ENCODE results near the gene ABCA5. TPM values are rescaled to one million over a fixed set of nuclear protein-coding genes. Genes with fewer than 3 reads are reported as not detected.

The ABCA5 gene
- total RNA-seq, 1 experiment from 2014 or later = 13.3 TPM

DNA sequence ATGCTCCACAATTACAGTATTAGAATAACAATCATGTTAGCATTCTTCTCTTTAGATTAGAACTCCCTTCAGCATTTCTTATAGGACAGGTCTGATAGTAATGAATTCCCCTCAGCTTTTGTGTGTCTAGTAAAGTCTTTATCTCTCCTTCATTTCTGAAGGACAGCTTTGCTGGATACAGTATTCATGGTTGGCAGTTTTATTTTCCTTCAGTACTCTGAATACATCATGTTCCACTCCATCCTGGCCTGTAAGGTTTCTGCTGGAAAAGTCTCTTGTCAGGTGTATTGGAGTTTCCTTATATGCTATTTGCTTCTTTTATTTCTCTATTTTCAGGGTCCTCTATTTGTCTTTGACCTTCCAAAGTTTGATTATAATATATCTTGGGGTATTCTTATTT, 94.3 kb downstream of the ABCA5 start:
- TF ChIP-seq POLR2AphosphoS5 (IDR thresholded peaks at IDR 0.05; ENCODE audit: low read depth, low read length) (no peak), SIN3A (IDR thresholded peaks at IDR 0.05; ENCODE audit: borderline replicate concordance, insufficient read depth, low read depth, low read length) (no peak), TCF7L2 (IDR thresholded peaks at IDR 0.05; ENCODE audit: low read depth, low read length) (no peak)
- TF ChIP-seq, protein P1, sequence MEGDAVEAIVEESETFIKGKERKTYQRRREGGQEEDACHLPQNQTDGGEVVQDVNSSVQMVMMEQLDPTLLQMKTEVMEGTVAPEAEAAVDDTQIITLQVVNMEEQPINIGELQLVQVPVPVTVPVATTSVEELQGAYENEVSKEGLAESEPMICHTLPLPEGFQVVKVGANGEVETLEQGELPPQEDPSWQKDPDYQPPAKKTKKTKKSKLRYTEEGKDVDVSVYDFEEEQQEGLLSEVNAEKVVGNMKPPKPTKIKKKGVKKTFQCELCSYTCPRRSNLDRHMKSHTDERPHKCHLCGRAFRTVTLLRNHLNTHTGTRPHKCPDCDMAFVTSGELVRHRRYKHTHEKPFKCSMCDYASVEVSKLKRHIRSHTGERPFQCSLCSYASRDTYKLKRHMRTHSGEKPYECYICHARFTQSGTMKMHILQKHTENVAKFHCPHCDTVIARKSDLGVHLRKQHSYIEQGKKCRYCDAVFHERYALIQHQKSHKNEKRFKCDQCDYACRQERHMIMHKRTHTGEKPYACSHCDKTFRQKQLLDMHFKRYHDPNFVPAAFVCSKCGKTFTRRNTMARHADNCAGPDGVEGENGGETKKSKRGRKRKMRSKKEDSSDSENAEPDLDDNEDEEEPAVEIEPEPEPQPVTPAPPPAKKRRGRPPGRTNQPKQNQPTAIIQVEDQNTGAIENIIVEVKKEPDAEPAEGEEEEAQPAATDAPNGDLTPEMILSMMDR (IDR thresholded peaks at IDR 0.05) = no peak
- TF ChIP-seq, protein P2, sequence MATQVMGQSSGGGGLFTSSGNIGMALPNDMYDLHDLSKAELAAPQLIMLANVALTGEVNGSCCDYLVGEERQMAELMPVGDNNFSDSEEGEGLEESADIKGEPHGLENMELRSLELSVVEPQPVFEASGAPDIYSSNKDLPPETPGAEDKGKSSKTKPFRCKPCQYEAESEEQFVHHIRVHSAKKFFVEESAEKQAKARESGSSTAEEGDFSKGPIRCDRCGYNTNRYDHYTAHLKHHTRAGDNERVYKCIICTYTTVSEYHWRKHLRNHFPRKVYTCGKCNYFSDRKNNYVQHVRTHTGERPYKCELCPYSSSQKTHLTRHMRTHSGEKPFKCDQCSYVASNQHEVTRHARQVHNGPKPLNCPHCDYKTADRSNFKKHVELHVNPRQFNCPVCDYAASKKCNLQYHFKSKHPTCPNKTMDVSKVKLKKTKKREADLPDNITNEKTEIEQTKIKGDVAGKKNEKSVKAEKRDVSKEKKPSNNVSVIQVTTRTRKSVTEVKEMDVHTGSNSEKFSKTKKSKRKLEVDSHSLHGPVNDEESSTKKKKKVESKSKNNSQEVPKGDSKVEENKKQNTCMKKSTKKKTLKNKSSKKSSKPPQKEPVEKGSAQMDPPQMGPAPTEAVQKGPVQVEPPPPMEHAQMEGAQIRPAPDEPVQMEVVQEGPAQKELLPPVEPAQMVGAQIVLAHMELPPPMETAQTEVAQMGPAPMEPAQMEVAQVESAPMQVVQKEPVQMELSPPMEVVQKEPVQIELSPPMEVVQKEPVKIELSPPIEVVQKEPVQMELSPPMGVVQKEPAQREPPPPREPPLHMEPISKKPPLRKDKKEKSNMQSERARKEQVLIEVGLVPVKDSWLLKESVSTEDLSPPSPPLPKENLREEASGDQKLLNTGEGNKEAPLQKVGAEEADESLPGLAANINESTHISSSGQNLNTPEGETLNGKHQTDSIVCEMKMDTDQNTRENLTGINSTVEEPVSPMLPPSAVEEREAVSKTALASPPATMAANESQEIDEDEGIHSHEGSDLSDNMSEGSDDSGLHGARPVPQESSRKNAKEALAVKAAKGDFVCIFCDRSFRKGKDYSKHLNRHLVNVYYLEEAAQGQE (IDR thresholded peaks at IDR 0.05; ENCODE audit: insufficient read depth in 1 of 2, low read depth in 2 of 2, low read length in 1 of 2) = no peak
- no peaks in the 10 kb centered on the region; the same call in 1 of the 2 replicates for H3K36me3 ChIP-seq (ENCODE audit: control insufficient read depth, insufficient read depth, low read length)
- in situ Hi-C loops (cut with HindIII; ENCODE audit: low pct_unique_long_range_greater_than_20kb, low sequenced_read_pairs) (no loop called here), intact Hi-C loops (cut with micrococcal nuclease; ENCODE audit: unreplicated experiment) (loop anchor here (10.0 kb wide), 1 partner anchor 258 kb away; no protein-coding TSS in a partner anchor)
- CTCF ChIA-PET = no interaction called here
- H3K4me1 ChIP-seq (ENCODE audit: control insufficient read depth, insufficient read depth, low read length) = no peaks in the 10 kb centered on the region
- no peaks in the 10 kb centered on the region for H3K27me3 ChIP-seq (ENCODE audit: control insufficient read depth, insufficient read depth, low read length)
- no peak for DNase-seq (ENCODE audit: low read depth, low spot score)
- H3K9me3 ChIP-seq (ENCODE audit: control insufficient read depth, insufficient read depth, low read depth, low read length) = no peaks in the 10 kb centered on the region; the same call in 1 of the 2 replicates
- H3K27ac ChIP-seq (ENCODE audit: low read length) = no peak overlapping the region
- no TSS peak for BruUV-seq (replicated peaks)
- no peak for ATAC-seq
- H3K4me3 ChIP-seq (ENCODE audit: low read depth in 2 of 2, low read length in 2 of 2) = no peak overlapping the region
- POLR2A ChIA-PET = no interaction called here

DNA sequence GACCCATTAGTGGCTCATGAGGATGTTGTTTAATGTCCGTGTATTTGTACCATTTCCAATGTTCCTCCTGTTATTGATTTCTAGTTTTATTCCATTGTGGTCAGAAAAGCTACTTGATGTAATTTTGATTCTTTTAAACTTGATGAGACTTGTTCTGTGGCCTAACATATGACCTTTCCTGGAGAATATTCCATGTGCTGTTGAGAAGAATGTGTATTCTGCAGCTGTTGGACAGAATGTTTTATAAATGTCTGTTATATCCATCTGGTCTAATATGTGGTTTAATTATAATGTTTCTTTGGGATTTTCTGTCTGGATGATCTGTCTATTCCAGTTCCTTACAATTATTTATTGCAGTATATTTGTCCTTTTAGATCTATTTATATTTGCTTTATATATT, 95.4 kb downstream of the ABCA5 start:
- in situ Hi-C loops (cut with HindIII; ENCODE audit: low pct_unique_long_range_greater_than_20kb, low sequenced_read_pairs) = no loop called here

More for the DNA sequence above, 95.4 kb downstream of the ABCA5 start:
- DNase-seq (ENCODE audit: low read depth, low spot score) (no peak), ATAC-seq (no peak)
- Histone ChIP-seq H3K9me3 (ENCODE audit: control insufficient read depth, insufficient read depth, low read depth, low read length) (no peaks in the 10 kb centered on the region; the same call in 1 of the 2 replicates), H3K36me3 (ENCODE audit: control insufficient read depth, insufficient read depth, low read length) (no peaks in the 10 kb centered on the region; the same call in 1 of the 2 replicates), H3K4me1 (ENCODE audit: control insufficient read depth, insufficient read depth, low read length) (no peaks in the 10 kb centered on the region), H3K4me3 (ENCODE audit: low read depth in 2 of 2, low read length in 2 of 2) (no peak overlapping the region), H3K27me3 (ENCODE audit: control insufficient read depth, insufficient read depth, low read length) (no peaks in the 10 kb centered on the region), H3K27ac (ENCODE audit: low read length) (no peak overlapping the region)
- CTCF ChIA-PET = no interaction called here
- intact Hi-C loops (cut with micrococcal nuclease; ENCODE audit: unreplicated experiment) = loop anchor here (10.0 kb wide), 1 partner anchor 257 kb away; no protein-coding TSS in a partner anchor
- TF ChIP-seq, protein P2 (IDR thresholded peaks at IDR 0.05; ENCODE audit: insufficient read depth in 1 of 2, low read depth in 2 of 2, low read length in 1 of 2) = no peak
- TF ChIP-seq SIN3A (IDR thresholded peaks at IDR 0.05; ENCODE audit: borderline replicate concordance, insufficient read depth, low read depth, low read length) (no peak), POLR2AphosphoS5 (IDR thresholded peaks at IDR 0.05; ENCODE audit: low read depth, low read length) (no peak), TCF7L2 (IDR thresholded peaks at IDR 0.05; ENCODE audit: low read depth, low read length) (no peak)
- TF ChIP-seq, protein P1 (IDR thresholded peaks at IDR 0.05) = no peak
- POLR2A ChIA-PET = no interaction called here
- BruUV-seq (replicated peaks) = no TSS peak
